Sigmoid colon (tissue), 3 donors: ENCODE measurements around the gene HPCAL1.

ENCODE experiments used
- CTCF ChIP-seq, 4 experiments: fragments of 450-650 bp in 3 of 4; fragments of 200-600 bp in 1 of 4; IDR thresholded peaks; one replicate each; pipeline ENCODE4 v1.5.1; 2016 to 2019; ENCODE audit warnings: antibody characterized with exemption in 4 of 4, mild to moderate bottlenecking in 3 of 4, moderate library complexity in 2 of 4
- POLR2A ChIP-seq, 2 donors: fragments of 450-650 bp; IDR thresholded peaks; one replicate each; pipeline ENCODE4 v1.6.1; 2016; ENCODE audit warnings: antibody characterized with exemption in 2 of 2, mild to moderate bottlenecking in 2 of 2, moderate library complexity in 2 of 2

- TF ChIP-seq CTCF (IDR thresholded peaks at IDR 0.05) (no peak), POLR2A (IDR thresholded peaks at IDR 0.05) (no peak)
Observed at GRCh38 chr2:10380048-10380926, 77.6 kb downstream of the HPCAL1 start.
